ENCODE data around the gene FOXG1.
A peak's percentile ranks its signal among the peaks of the same experiment; 100 is the strongest.

Gene FOXG1

GRCh38 chr14:28762303-28762954 lies 4.2 kb upstream of the FOXG1 start:
- no peak for DNase-seq

DNA sequence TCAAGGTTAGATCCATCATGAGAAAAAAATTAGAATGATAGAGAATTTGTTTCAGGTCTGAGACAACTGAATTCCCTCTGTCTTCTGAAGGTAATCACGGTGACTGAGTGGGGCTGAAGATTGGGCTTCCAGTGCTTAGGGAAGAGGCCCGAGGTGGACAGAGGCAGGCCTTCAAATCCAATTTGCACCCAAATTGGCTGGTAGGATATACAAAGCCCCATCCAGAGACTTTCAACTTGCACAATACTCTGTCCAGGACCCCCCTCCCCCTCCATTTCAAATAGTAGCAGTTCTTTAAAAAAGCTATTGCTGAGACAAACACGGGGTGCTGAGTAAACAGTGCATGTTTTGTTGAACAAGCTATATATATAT lies 3.6 kb upstream of the FOXG1 start:
- DNase-seq: peak; percentile 54

- DNase-seq: no peak
These were observed 2.8 kb upstream of the FOXG1 start for GRCh38 chr14:28763751-28764256.

GRCh38 chr14:28764257-28765160 lies 2.1 kb upstream of the FOXG1 start:
- DNase-seq: peak; percentile 76

- DNase-seq: peak; percentile 87
These were observed 1.3 kb upstream of the FOXG1 start for GRCh38 chr14:28765169-28765830.

- DNase-seq: peak; percentile 84
These were observed 637 bp upstream of the FOXG1 start for GRCh38 chr14:28765831-28766468.

- no peak for DNase-seq
These were observed 654 bp downstream of the FOXG1 start for GRCh38 chr14:28767030-28767852.

- DNase-seq: peak; percentile 70
These were observed 1.5 kb downstream of the FOXG1 start for GRCh38 chr14:28767853-28768741.

GRCh38 chr14:28769276-28769880 lies 2.8 kb downstream of the FOXG1 start:
- DNase-seq: peak; percentile 63

DNA sequence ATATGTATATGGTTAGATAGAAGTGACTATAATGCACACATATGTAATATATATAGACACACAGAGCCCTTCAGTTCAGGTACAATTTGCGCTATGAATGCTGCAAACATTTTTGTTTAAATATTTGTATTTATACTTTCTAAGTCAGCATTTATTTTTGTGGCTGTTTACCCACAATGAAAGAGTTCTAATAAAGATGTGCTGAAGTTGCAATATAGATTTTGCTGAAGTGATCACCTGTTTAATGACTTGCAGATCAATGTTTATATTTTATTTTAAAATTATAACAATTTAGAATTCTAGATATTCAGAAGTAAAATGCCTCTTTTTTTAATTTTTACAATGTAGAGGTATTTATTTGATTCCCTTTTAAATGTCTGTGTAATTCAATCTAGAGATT lies 3.5 kb downstream of the FOXG1 start:
- no peak for DNase-seq

GRCh38 chr14:28770630-28771029 lies 4.0 kb downstream of the FOXG1 start:
- DNase-seq: peak; percentile 57

DNA sequence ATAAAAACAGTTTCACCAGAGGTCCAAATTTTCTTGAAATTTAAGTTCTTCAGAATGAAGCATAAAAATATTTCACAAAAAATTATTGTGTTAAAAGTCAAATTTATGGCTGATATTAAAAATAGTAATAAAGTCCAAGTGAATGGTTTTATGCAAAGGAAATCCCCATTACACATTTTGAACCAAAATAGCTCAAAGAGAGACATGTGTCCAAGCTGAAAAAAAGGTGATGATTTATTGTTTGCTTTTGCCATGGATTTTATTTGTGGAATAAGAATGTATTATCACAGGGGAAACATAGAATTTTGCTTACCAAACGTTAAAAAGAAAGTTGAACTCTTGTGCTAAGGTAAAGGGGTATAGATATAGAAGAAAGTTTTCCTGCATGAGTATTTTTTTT lies 4.6 kb downstream of the FOXG1 start:
- no peak for DNase-seq

DNA sequence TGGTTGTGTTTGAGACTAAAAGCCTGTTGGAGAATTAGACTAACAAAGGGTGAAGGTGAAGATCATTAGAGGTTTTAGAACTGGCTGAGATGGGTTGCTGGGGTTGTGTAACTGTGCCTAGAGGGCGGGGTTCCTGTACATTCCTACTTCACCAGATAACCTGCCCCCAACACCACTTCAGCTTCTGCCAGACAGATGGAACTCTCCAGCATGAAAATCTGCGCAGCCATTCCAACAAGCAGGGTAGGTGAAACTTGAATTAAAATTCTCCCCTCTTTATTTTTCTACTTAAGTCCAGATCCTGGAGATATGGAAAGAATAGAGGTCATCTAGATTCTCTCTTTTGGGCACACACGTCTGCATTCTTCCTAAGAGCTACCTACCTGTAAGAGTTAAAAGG lies 6.0 kb downstream of the FOXG1 start:
- peak; percentile 46 for DNase-seq

DNA sequence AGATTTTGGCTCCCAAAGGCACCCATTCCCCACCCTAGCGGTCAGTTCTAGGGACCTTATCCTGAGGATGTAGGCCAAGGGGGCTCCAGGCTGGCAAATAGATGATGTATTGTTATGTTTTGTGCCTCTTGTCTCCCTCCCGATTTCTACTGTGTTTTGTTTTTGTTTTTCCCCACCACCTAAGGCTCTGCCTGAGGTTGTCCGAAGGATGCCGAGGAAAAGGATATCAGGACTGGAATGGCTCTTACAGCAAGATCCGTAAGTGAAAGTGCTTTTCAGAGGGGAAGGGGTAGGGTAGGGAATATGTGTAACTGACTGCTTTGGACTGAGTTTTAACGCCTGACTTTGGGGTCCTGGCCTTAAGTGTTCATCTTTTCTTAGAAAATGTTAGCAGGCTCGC lies 6.6 kb downstream of the FOXG1 start:
- DNase-seq: peak; percentile 62

GRCh38 chr14:28773861-28774691 lies 7.5 kb downstream of the FOXG1 start:
- peak; percentile 92 for DNase-seq

DNA sequence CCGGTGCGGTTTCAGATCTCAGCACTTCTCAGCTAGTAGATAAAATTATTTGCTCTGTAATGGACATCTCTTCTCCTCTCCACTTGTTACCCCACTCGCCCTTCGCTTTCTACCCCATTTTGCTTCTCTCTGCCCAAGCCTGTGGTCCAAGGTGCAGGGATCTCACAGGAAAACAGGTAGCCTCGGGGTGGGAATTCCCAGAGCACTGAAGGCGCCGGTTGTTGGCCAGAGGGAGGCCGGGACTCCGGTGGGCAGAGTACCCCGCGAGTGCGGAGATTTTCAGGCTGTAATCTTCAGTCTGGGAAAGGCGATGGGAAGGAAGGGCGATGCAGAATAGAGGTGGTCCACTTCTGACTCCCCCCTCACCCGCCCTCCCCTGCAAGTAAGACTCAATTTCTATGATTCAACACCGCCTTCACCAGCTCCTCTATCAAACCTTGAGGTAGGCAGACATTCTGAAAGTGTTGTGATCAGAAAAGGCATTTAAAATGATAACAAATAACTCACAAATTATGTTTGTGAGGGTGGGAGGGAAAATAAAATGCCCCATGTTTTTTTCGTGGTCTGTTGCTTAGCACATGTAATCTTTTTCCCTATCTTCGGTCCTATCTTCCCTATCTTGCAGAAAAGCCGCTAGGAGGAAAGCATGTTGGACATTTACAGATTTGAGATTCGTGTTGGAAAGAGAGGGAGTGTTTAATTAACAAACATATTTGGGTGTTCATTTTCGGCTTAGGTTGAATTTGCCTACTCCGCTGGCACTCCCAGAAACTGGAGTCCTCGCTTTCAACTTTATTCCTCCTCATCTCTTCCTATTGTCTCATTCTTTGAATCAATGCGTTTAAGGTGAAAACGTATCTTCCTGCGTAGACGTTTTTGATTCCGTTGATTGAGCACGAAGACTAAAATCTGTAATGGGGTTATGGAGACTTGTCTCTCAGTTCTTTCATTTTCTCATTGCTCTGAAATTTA lies 8.5 kb downstream of the FOXG1 start:
- DNase-seq: peak; percentile 74

DNA sequence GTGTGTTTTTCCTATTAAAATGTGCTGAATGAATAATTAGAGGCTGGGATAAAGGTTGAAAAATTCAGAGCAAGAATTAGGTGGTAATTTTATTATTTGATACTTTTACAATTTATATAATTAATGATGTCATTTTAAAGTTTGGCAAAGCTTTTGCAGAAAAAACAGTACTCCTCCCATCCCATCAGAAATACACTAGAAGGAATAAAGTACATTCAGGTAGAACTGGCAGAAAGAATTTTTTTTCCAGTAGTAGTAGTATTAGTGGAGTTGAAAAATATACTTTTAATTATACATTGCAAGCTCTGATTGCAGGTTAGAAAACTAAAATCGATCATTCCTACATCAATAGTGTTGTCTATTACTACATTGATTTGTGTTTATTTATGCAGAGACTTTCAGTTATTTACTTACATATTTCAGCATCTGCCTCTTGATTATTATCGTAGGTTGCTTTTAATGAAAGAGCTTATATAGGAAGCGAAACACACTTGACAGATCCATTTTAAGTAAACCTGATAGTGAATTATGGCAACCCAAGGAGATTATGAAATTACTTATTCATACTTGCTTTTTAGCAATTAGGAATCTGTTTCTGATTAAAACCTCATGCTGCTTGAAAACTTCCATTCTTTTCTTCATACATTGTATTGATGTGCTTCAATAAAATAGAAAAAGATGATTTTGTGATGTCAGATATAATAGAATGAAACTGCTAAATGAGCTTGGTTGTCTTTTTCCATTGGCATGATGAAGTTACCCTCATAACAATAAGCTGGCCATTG lies 10.1 kb downstream of the FOXG1 start:
- DNase-seq: peak; percentile 51

Data from eye (tissue), 1 donor.